GM19035 (cell line): ENCODE measurements around the gene DHRS3.

Experiments used
- ATAC-seq: cut with Tn5 transposase; IDR thresholded peaks from one replicate; pipeline ENCODE4 v1.9.1; 2021; ENCODE audit not compliant: unreplicated experiment

Gene DHRS3

DNA sequence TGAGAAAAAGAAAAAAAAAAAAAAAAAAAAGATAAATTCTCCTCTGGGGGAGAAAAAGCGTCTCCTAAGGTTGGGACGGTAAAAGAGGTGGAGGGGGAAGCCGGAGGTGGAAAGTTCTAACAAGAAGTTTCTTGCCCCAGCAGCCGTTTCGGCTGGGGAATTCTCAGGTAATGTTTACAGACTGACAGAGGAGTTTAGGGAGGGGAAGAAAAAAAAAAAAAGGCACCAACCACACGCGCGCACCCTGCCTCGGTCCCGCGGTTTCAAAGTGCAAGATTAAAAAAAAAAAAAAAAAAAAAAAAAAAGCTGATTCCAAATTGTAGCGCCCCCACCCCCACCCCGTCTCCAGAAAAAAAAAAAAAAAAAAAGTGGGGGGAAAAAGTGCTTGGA is 504 bp downstream of the DHRS3 start:
- no peak for ATAC-seq

DNA sequence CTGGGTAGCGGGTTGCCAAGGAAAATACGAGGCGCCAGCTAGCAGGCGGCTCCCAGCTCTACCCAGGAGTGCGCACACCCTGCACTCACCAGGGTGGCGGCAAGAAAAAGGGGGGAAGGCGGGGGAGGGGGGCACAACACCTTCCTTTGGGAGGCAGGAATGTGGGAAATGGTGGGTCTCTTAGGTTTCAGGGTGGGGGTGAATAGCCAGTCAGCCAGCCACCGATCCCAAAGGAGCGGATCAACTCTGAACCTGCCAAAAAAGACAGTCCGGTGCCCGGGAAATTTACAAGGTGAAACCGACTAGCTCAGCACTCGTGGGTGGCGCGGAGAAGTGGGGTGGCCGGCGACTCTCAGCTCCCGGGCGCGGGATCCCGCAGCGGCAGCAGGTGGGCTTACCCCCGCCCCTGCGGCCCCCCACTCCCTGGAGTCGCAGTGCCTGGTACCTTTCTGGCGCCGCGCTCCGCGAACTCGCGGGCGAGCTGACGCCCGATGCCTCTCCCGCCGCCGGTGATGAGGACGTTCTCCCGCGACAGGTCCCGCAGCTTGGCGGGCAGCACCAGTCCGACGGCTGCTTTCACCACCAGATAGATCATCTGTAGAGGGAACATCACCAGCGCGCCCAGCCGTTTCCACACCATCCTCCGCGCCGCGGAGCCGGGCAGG is 1.2 kb downstream of the DHRS3 start:
- ATAC-seq = no peak

DNA sequence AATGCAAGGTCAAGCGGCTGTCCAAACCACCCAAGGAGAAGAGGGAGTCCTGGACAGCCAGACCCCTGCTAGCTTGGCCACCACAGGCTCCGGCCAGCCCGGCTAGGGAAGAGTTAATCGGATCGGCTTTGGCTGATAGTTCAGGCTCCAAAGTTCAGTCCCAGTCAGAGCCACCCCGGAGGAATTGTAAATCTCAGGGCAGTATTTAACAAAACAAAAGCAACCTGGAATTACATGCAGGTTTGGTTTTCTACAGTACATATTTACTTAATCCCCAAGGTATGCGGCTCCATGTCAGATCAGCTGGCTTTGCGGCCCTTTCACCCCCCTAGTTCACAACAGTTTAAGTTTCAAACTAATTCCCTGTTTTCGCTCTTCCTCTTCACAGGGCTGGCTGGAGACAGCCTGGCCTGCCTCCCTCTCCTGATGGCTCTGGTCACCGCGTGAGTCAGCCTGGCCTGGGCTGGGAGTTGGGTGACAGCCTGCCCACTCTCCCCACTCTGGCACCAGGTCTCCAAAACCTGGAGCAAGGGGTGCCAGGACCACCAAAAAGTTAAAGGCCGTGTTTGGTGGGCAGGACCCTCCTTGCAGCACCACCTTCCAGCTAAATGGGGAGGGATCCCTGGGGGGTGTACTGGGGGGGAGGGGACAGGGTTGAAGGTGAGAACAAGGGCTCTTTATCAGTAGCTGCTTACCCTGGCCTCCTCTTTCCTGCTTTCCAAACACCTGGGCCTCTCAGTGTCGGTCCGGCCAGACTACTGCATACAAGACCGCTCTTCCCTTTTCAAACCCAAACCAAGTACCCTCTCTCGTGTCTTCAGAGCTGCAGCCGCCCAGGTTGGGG is 1.9 kb downstream of the DHRS3 start:
- ATAC-seq = no peak

DNA sequence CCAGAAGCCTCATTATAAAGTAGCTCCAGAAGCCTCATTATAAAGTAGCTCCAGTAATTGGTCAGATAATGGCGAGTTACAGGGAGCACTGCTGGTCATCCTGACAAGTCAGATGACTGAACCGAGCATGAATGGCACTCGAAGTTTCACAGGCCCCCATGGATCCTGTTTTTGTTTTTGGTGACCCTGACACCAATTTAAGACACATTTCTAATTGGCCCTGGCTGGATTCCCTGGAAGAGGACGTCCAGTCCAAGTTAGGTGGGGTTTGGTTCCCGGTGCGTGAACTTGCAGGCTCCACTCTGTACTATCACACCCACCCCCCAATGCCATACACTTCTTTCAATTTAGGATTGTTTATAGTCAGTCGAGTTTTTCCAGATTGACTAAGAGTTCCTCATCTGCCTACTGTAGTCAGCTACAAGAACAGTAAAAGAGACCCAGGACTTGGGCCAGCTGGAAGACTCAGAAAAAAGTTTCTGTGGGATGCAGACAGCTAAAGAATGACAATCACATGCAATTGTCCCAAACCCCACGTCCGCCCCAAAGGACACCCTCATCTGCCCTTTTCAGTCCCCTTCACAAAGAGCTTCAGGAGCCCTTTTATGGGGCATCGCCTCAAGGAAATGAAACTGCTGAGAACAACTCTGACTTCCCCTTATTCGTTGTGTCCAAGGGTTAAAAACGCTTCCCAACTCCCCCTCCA is 2.7 kb downstream of the DHRS3 start:
- no peak for ATAC-seq

GRCh38 chr1:12614402-12615158 is 3.4 kb downstream of the DHRS3 start:
- ATAC-seq = no peak

DNA sequence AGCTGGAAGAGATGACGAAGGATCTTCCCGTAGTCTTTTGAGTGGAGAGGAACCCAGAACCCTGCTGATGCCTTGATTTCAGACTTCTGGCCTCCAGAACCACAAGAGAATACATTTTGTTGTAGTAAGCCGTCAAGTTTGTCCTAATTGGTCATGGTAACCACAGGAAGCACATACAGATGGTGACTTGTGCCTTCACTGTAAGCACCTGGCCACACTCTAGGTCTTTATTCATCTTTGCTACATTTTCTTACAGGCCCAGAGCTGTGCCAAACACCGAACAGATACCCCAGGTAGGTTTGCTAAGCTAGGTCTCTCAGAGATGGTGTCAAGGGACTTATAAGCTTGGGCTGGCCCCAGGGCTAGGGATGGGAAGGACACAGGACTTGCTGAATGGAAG is 4.8 kb downstream of the DHRS3 start:
- no peak for ATAC-seq

- ATAC-seq = no peak
These were observed 7.1 kb downstream of the DHRS3 start for GRCh38 chr1:12610941-12611340.

- ATAC-seq = no peak
These were observed 7.6 kb downstream of the DHRS3 start for GRCh38 chr1:12610305-12610935.

GRCh38 chr1:12609469-12610003 is 8.5 kb downstream of the DHRS3 start:
- ATAC-seq = no peak

DNA sequence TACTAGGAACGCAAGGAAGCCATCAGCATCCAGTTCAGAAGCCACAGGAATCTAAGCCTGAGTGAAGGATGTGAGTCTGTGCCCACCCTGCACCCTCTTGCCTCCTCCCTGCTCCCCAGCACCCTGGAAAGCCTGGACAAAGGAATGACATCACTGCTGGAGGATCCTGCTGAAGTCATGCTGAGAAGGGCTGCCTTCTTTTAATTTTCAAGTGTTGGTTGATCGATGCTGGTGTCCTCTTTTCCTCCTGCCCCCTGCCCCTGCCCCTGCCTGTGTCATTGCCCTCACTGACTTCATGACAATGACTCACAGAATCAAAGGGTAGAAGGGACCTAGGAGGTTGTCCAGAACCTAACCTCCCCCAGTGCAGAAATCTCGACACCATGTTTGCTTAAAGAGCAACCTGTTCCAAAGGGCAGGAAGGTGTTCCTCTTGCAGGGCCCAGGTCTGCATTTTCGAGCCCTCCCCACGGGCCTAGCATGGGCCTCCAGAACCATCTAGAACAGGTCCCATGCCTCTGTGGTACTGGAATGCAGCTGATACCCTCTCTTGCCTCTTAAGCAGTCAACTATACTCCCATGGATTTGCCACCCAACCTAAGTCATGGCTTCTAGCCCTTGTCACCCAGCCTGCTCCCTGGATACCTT is 9.6 kb downstream of the DHRS3 start:
- ATAC-seq = no peak

DNA sequence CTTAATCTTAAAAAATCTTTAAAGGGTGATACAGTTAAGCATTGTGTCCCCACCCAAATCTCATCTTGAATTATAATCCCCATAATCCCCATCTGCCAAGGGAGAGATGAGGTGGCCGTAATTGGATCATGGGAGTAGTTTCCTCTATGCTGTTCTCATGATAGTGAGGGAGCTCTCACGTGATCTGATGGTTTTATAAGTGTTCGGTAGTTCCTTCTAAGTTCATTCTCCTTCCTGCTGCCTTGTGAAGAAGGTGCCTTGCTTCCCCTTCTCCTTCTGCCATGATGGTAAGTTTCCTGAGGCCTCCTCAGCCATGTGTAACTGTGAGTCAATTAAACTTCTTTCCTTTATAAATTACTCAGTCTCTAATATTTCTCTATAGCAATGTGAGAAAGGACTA is 10.7 kb downstream of the DHRS3 start:
- no peak for ATAC-seq

DNA sequence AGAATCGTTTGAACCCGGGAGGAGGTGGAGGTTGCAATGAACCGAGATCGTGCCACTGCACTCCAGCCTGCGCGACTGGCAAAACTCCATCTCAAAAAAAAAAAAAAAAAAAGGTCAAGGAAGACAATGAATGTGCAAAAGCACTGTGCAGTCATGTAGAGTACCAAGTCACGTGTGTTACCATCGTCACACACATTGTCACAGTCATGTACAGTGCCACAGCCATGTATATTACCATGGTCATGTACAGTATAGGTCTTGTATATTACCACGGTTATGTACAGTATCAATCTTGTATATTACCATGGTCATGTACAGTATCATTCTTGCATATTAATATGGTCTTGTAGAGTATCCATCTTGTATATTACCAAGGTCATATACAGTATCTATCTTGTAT is 13.0 kb downstream of the DHRS3 start:
- ATAC-seq = no peak

DNA sequence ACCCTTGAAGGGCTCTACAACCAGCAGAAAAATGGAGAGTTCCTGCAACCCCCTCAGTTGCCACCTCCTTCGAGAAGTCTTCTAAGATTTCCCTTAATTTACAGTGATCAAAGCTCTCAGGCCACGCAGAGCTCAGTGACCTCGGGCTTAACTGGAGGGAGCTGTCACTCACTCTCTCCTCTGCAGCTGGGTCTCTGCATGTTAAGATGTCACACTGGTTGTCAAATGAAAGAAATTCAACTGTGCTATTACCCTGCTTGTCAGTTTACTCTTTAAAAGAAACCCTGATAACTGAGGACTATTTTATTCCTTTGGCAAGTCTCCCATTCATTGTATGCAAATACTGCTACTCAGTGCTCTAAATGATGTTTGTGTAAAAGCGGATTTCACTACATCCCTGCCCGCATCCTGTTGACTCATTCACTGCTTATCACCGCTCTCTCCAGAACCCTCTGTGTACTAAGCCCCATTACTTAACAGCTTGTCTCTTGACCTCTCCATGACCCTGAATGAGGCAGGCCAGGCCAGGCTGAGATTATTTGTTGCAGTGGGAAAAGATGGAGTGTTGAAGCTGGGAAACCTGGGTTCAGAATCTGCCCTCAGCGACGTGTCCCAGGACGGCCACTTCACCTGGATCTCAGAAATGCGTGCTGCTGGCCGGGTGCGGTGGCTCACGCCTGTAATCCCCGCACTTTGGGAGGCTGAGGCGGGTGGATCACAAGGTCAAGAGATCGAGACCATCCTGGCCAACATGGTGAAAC is 13.7 kb downstream of the DHRS3 start:
- ATAC-seq = peak; percentile 60

DNA sequence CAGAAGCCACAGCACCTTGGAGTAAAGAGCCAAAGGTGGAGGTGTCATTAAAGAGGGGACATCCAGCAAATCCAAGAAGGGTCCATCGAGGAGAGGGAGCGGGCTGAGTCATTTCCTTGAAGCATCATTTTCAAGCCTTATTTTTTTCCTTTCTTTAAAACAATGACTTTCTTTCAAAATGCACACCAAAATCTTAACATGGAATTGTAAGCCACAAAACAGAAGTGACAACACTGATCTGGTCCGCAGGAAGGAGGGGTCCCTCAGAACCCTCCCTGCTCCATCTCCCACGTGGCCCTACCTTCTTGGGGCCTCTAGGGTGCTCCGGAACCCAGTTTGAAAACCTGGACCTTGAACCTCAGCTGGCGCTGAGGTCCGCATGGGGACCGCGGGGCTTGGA is 14.8 kb downstream of the DHRS3 start:
- ATAC-seq = no peak

GRCh38 chr1:12602659-12603024 is 15.4 kb downstream of the DHRS3 start:
- ATAC-seq = no peak

- ATAC-seq = no peak
These were observed 16.0 kb downstream of the DHRS3 start for GRCh38 chr1:12601700-12602658.

DNA sequence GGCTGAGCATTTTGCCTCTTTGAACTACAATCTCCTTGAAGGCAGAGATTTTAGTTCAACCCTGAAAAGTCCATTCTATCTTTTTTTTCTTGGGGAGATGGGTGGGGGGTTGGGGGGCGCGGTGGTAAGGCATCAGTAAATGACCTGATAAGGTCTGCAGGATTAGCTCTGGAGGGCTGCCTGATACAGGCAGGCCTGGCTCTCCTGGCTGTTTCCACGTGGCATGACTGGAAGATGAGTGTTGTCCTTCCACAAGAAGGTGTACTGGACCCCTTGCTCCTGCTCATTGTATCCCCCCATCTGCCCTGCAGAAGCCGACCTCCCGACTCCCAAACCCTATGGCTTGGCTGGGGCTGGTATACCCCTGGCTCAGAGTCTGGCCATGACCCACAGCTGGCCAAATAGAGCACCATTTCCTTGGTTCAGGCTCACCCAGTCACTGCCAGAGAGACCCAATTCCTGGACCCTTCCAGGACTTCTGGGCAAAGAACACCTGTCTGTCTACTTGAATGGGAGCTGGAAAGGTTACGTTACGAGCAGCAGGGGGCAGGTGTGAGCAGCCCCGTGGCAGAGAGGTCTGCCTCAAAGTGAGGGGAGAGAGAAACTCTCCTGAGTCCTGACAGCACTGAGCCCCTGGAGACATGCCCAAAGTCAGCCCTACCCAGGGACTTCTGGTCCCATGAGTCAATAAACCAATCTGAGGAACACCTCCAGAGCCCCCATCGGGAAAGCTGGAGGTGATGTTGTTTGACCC is 17.0 kb downstream of the DHRS3 start:
- ATAC-seq = no peak

GRCh38 chr1:12600335-12600734 is 17.7 kb downstream of the DHRS3 start:
- no peak for ATAC-seq
